Left ventricle myocardium inferior (tissue), 1 donor: ENCODE results near the gene SNRNP25. TPM values are rescaled to one million over a fixed set of nuclear protein-coding genes. Genes with fewer than 3 reads are reported as not detected.

Experiments
- DNase-seq: peaks from one replicate; pipeline ENCODE4 v3.0.0-alpha.2; 2020
- H3K27ac ChIP-seq: fragments of 200-600 bp; replicated peaks from 2 replicates; pipeline ENCODE4 v1.8.0; 2021
- H3K27me3 ChIP-seq: fragments of 200-600 bp; 2 replicates; pipeline ENCODE4 v1.8.0; 2021; ENCODE audit warnings: low read depth
- H3K36me3 ChIP-seq: fragments of 200-600 bp; 2 replicates; pipeline ENCODE4 v1.8.0; 2021
- H3K4me1 ChIP-seq: fragments of 200-600 bp; 2 replicates; pipeline ENCODE4 v1.8.0; 2021
- H3K4me3 ChIP-seq: fragments of 200-600 bp; 2 replicates; pipeline ENCODE4 v1.8.0; 2021; ENCODE audit warnings: mild to moderate bottlenecking, moderate library complexity
- H3K9me3 ChIP-seq: fragments of 200-600 bp; replicated peaks from 2 replicates; pipeline ENCODE4 v1.8.0; 2021
- intact Hi-C: fragments of 100-400 bp; cut with micrococcal nuclease; formaldehyde crosslinking; loops from one replicate; pipeline ENCODE4 v1.11.0; 2022
- total RNA-seq: library from RNA; stranded (reverse); fragmentation: NEBNext Ultra II Directional; extraction: Animal tissue kit (Norgen Biotek cat#: 25700); gene quantifications from one replicate; pipeline ENCODE4 v1.2.1, GENCODE V29; 2021
- TF ChIP-seq, protein P1 (sequence below): fragments of 200-600 bp; IDR thresholded peaks from 2 replicates; pipeline ENCODE4 v1.8.0; 2021; ENCODE audit warnings: antibody characterized with exemption, mild to moderate bottlenecking, borderline replicate concordance
- donor health status: DM: no; HTN: yes; CAD: no; lungs with severe emphysema.

SNRNP25 gene
- total RNA-seq, 1 donor from 2014 or later, result 71.2 TPM

DNA sequence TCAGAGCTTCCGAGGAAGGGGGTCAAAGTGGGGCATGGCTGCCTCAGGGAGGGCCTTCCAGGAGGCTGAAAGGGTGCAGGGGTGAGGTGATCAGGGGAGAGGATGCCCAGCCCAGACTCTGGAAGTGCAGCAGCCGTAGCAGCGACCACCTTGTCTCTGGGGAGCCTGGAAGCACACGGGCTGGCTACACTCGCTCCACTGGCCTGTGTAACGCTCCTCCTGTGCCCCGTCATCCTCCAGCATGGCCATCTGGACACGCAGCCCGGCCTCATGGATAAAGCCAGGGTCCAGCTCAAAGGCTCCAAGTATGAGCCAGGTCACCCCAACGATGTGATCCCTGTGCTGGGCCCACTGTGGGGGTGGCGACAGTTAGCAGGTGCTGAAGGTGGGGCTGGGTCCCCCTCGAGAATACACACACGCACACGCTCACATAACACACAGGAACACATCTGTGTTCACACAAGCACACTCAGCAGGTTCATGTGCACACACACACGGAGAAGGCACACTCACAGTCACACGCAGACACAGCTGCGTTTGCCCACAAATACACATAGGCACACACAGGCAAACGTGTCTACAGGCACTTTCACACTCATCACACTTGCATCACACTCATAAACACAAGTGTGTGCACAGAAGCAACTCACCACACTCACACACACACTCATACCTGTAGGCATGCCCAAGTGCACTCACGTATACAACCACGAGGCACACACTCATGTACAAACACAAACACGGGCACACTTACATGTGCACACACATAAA lies 19.6 kb upstream of the SNRNP25 start:
- peaks cover 6% of the 10 kb centered on the region for H3K4me1 ChIP-seq
- intact Hi-C loops, result no loop called here

DNA sequence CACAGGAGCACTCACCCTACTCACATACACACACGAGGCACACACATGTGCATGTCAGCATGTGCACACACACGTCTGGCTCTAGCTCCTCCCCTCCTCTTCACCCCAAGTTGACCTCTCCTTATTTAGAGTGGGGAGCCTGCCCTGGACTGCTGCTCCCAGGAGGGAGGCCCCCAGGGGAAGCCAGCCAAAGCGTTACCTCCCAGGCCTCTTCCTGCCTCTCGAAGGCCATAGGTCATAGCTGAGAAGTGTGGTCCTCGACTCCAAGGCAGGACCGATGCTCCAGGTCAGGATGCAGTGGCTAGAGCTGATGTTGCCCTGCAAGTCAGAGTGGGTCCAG lies 19.0 kb upstream of the SNRNP25 start:
- no peak for DNase-seq
- Histone ChIP-seq H3K4me1 (peaks cover 6% of the 10 kb centered on the region), H3K36me3 (no peaks in the 10 kb centered on the region), H3K27me3 (no peaks in the 10 kb centered on the region), H3K9me3 (no peaks in the 10 kb centered on the region), H3K4me3 (no peak overlapping the region), H3K27ac (no peak overlapping the region)
- intact Hi-C loops, result no loop called here
- TF ChIP-seq, protein P1, sequence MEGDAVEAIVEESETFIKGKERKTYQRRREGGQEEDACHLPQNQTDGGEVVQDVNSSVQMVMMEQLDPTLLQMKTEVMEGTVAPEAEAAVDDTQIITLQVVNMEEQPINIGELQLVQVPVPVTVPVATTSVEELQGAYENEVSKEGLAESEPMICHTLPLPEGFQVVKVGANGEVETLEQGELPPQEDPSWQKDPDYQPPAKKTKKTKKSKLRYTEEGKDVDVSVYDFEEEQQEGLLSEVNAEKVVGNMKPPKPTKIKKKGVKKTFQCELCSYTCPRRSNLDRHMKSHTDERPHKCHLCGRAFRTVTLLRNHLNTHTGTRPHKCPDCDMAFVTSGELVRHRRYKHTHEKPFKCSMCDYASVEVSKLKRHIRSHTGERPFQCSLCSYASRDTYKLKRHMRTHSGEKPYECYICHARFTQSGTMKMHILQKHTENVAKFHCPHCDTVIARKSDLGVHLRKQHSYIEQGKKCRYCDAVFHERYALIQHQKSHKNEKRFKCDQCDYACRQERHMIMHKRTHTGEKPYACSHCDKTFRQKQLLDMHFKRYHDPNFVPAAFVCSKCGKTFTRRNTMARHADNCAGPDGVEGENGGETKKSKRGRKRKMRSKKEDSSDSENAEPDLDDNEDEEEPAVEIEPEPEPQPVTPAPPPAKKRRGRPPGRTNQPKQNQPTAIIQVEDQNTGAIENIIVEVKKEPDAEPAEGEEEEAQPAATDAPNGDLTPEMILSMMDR, result no peak

More for the DNA sequence above, 19.6 kb upstream of the SNRNP25 start:
- Histone ChIP-seq H3K36me3 (no peaks in the 10 kb centered on the region), H3K27ac (no peak overlapping the region), H3K9me3 (no peaks in the 10 kb centered on the region), H3K4me3 (no peak overlapping the region), H3K27me3 (no peaks in the 10 kb centered on the region)
- TF ChIP-seq, protein P1, result no peak
- no peak for DNase-seq

DNA sequence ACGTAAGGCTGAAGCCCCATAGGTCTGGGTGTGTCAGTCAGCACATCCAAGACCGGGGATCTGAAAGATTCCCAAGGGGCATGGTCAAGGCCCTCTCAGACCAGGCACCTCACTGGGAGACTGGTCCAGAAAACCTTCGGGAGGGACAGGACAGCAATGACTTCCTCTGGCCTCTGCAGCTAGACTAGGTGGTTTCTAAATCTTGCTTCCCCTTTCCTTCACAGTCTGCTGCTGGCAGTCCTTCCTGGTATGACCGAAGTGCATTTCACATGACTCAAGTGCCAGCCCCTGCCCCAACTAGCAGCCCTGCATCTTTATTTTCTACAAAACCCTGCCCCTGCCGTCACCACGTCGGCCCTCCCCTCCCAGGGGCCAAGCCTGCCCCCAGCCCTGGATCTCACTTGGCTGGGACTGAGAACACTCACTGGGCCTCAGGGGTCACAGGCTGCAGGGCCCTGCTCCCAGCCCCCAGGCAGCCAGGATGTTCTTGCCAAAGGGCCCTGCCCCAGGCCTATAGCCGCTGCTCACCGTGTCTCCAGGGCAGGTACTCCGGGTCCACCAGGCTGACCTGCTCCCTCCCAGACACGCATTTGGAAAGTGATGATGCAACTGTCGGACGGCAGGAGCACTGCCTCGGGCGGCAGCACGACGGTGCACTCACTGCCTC lies 18.5 kb upstream of the SNRNP25 start:
- TF ChIP-seq, protein P1, result no peak
- peaks cover 6% of the 10 kb centered on the region for H3K4me1 ChIP-seq
- H3K27me3 ChIP-seq, result no peaks in the 10 kb centered on the region
- intact Hi-C loops, result no loop called here
- no peaks in the 10 kb centered on the region for H3K36me3 ChIP-seq
- H3K4me3 ChIP-seq, result no peak overlapping the region
- no peaks in the 10 kb centered on the region for H3K9me3 ChIP-seq
- H3K27ac ChIP-seq, result no peak overlapping the region
- no peak for DNase-seq

DNA sequence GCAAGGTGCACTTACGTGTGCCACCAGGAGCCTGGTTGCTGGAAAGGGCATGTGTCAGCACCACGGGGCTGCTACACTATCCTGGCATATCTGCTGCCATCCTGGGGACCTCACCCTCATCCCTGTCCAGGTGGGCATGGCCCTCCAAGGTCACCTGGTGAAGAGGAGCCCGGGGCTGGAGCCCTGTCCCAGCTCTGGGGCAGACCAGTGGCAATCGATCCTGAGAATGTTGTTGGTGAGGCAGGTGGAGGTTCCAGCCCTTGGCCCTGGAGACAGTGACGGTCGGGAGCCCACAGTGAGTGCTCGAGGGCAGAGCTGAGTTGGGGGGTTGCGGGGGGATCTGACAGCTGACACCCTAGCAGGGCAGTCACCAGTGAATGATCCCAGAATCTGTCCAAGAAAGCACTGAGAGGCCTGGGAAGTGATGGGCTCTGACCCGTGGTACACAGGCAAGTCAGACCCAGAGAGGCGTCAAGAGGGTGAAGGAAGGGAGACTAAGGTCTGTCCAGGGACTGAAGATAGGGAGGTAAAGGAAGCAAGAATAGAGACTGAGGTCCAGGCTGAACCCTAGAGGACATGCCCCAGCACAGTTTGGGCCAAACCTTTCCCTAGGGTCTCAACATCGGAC lies 17.8 kb upstream of the SNRNP25 start:
- H3K36me3 ChIP-seq, result no peaks in the 10 kb centered on the region
- no peak overlapping the region for H3K27ac ChIP-seq
- no peaks in the 10 kb centered on the region for H3K9me3 ChIP-seq
- no peak overlapping the region for H3K4me3 ChIP-seq
- peaks cover 6% of the 10 kb centered on the region for H3K4me1 ChIP-seq
- no peak for DNase-seq
- TF ChIP-seq, protein P1, result no peak
- no peaks in the 10 kb centered on the region for H3K27me3 ChIP-seq
- intact Hi-C loops, result no loop called here

DNA sequence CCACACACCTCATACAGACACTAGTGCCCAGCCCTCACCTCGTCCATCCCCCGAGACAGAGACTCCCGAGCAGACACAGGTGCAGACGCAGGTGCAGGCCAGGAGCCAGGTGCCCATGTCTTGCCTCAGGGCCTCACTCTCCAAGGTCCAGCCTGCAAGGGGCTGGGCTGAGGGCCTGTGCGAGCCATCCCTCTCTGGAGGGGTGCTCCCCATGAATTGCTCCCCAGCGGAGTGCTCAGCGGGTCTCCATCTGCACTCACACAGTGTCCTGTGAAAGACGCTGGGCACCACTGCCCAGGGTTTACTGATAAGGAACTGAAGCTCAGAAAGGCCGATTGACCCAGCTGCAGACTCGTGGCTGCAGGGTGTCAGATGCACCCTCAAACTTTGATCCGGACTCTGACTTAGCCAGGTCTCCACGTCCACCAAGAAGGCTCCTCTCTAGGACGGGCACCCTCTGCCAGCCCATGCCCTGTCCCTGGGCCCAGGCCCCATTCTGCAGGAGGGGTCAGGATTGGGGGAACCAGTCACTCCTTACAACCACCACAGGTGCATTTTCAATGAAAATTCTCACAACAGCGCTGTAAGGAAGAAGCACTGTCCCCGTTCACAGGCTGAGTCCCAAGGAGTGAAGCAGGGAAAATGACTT lies 17.2 kb upstream of the SNRNP25 start:
- Histone ChIP-seq H3K9me3 (no peaks in the 10 kb centered on the region), H3K27me3 (no peaks in the 10 kb centered on the region), H3K36me3 (no peaks in the 10 kb centered on the region), H3K4me3 (no peak overlapping the region), H3K27ac (no peak overlapping the region), H3K4me1 (peaks cover 6% of the 10 kb centered on the region)
- no peak for DNase-seq
- intact Hi-C loops, result no loop called here
- TF ChIP-seq, protein P1, result no peak
